ENCODE measurements around the gene MYMX. TPM values are rescaled to one million over a fixed set of nuclear protein-coding genes. Genes with fewer than 3 reads are reported as not detected.
A peak's percentile ranks its signal among the peaks of the same experiment; 100 is the strongest.

MYMX gene
- total RNA-seq, 1 donor from 2014 or later: not detected

DNA sequence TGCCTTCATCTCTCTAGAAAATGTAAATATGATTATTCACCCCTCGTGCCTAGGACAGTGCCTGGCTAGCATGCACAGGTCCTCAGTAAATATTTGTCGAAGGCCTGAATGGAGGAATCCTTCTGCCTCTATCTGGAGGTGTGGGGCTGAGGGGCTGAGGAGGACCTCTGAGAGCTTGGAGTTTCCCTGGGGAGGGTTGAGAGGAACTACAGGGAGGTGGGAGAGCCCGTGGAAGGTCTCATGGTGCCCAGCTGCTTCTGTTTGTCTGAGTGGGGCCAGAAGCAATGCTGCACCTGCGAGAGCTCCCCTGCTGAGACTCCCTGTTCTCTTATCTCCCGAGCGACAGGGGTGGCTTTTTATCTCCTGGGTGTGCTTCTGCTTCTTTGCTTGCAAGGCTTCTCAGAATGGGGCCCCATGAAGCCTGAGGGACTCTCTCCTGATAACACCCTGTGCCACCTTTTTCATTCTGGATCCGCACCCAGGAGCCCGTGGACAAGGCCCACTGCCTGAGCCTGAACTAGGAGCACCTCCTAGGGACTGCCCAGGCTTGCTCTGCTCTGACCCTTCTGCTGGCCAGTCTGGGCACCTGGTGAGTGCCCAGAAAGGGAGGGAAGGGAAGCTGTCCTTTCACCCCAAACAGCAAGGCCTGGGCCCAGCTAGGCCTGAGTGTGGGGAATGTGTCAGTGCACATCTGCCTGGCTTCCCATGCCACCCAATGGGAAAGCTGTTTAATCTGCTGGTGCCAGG lies 9.0 kb downstream of the MYMX start:
- Mint-ChIP-seq H3K27me3 (ENCODE audit: low read depth) (peaks cover 5% of the 10 kb centered on the region), H3K4me1 (peaks cover 45% of the 10 kb centered on the region), H3K4me3 (peak overlapping the region; percentile 67), H3K9me3 (no peaks in the 10 kb centered on the region), H3K36me3 (ENCODE audit: low read depth) (no peaks in the 10 kb centered on the region), H3K27ac (ENCODE audit: unreplicated experiment) (no peak overlapping the region)
- DNase-seq (ENCODE audit: low read depth, low spot score): no peak
- TF ChIP-seq, protein P1, sequence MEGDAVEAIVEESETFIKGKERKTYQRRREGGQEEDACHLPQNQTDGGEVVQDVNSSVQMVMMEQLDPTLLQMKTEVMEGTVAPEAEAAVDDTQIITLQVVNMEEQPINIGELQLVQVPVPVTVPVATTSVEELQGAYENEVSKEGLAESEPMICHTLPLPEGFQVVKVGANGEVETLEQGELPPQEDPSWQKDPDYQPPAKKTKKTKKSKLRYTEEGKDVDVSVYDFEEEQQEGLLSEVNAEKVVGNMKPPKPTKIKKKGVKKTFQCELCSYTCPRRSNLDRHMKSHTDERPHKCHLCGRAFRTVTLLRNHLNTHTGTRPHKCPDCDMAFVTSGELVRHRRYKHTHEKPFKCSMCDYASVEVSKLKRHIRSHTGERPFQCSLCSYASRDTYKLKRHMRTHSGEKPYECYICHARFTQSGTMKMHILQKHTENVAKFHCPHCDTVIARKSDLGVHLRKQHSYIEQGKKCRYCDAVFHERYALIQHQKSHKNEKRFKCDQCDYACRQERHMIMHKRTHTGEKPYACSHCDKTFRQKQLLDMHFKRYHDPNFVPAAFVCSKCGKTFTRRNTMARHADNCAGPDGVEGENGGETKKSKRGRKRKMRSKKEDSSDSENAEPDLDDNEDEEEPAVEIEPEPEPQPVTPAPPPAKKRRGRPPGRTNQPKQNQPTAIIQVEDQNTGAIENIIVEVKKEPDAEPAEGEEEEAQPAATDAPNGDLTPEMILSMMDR (conservative IDR thresholded peaks at IDR 0.05): no peak

DNA sequence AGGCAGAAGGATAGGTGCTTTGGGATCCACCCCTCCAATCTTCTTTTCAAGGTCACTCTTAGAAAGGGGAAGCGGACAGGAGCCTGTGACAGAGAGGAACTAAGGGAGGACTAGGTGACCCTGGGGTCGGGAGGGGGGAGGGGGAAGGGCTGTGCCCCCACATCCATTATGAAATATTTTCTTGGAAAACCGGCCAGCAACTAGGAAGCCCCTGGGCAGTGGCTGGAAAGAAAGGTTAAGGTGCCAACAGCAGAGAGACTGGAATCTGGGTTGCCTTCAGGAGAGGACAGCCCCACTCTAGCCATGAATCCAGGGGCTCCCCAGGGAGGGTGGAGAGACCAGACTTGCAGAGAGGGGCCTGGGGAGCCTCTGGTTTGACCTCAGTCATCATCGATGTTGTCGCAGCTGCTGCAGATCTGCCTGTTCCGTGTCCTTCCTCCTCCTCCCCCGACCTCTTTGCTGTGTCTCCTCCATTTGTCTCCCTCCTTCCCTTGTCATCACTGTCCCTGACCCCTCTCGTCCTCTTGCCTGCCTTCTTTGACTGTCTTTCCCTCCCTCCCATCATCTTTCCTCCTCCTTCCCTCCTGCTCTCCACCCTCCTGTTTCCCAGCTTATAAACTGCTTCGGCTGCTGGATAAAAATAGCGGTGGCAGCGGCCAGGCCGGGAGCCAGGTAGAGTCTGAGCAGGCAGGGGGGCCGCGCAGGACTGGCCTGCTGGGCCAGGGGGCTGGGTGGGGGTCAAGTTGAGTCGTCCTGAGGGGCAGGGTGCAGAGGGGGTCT lies 9.8 kb downstream of the MYMX start:
- TF ChIP-seq, protein P1 (conservative IDR thresholded peaks at IDR 0.05): no peak
- peak overlapping the region; percentile 67 for H3K4me3 Mint-ChIP-seq

DNA sequence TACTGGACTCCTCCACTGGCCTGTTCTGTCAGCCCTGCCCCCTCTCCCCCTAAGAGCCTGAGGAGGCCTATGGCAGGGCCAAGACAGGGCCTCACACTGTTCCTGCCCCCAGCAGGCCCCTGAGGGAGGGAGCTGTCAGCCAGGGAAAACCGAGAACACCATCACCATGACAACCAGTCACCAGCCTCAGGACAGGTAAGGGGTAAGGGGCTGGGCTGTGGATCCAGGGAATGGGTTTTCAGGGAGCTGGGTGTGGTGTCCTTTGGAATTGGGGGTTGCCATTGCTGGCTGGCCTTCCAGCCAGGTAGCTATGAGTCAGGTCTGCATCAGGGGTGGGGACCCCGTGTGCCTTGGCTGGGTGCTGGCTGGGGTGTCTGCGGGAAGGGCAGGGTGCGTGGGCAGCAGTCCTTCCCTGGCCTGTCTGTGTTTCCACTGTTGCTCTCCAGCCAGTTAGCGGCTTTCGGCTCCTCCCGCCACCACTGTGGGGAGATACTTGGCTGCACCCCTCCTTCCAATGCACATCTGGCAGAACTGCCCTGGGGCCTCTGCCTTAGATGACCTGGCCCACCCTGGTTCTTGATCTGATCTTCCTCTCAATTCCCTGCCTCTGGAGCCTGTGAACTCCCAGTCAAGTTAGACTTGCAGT lies 10.5 kb downstream of the MYMX start:
- TF ChIP-seq, protein P1 (conservative IDR thresholded peaks at IDR 0.05): no peak
- Mint-ChIP-seq H3K9me3 (no peaks in the 10 kb centered on the region), H3K4me1 (peaks cover 39% of the 10 kb centered on the region), H3K4me3 (peak overlapping the region; percentile 6), H3K27me3 (ENCODE audit: low read depth) (peaks cover 5% of the 10 kb centered on the region), H3K36me3 (ENCODE audit: low read depth) (no peaks in the 10 kb centered on the region), H3K27ac (ENCODE audit: unreplicated experiment) (no peak overlapping the region)
- no peak for DNase-seq (ENCODE audit: low read depth, low spot score)

More for the DNA sequence above, 9.8 kb downstream of the MYMX start:
- Mint-ChIP-seq H3K4me1 (peaks cover 39% of the 10 kb centered on the region), H3K9me3 (no peaks in the 10 kb centered on the region), H3K27ac (ENCODE audit: unreplicated experiment) (peak overlapping the region; percentile 50), H3K27me3 (ENCODE audit: low read depth) (peaks cover 5% of the 10 kb centered on the region), H3K36me3 (ENCODE audit: low read depth) (no peaks in the 10 kb centered on the region)
- DNase-seq (ENCODE audit: low read depth, low spot score): no peak

DNA sequence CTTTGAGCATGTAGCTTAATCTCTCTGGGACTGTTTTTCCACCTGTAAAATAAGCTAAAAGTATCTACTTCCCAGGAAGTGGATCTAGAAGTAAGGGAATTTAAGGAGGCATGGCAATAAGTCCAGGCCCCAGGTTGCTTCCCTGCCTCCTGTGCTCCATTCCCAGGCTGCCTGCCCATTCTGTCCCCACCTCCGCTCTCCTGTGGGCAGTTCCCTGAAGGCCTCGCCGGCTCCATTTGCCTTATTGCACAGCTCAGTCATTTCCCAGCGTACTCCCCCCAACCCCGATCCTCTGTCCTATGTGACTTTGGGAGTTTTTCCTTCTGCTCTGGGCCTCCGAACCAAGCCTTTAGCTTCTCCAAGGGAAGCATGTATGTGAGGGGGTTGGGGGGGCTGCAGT lies 11.3 kb downstream of the MYMX start:
- Mint-ChIP-seq H3K36me3 (ENCODE audit: low read depth) (no peaks in the 10 kb centered on the region), H3K27ac (ENCODE audit: unreplicated experiment) (peak overlapping the region; percentile 50), H3K27me3 (ENCODE audit: low read depth) (peaks cover under 1% of the 10 kb centered on the region), H3K9me3 (no peaks in the 10 kb centered on the region), H3K4me3 (peak overlapping the region; percentile 6), H3K4me1 (peaks cover 33% of the 10 kb centered on the region)
- DNase-seq (ENCODE audit: low read depth, low spot score): no peak
- TF ChIP-seq, protein P1 (conservative IDR thresholded peaks at IDR 0.05): no peak

DNA sequence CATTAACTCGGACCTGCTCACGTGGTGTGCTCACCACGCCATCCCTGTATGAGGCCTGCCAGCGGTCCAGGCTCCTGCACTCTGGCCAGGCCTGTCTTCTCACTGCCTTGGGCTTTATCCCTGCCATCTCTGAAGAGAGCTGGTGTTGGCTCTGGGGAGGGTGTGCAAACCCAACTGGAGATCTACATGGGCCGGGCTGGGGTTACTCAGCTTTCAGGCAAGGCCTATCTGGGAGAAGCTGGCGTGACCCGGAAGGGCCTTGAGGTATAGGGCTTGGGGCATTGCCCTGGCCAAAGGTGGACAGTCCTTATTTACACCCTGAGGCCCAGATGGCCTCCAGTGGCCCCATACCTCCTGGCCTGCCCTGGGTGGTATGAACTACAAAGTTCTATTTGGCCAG lies 11.7 kb downstream of the MYMX start:
- H3K4me3 Mint-ChIP-seq: peak overlapping the region; percentile 6
- TF ChIP-seq, protein P1 (conservative IDR thresholded peaks at IDR 0.05): no peak
- H3K27me3 Mint-ChIP-seq (ENCODE audit: low read depth): no peaks in the 10 kb centered on the region
- peak overlapping the region; percentile 50 for H3K27ac Mint-ChIP-seq (ENCODE audit: unreplicated experiment)
- H3K4me1 Mint-ChIP-seq: peaks cover 31% of the 10 kb centered on the region
- H3K9me3 Mint-ChIP-seq: no peaks in the 10 kb centered on the region
- no peak for DNase-seq (ENCODE audit: low read depth, low spot score)
- no peaks in the 10 kb centered on the region for H3K36me3 Mint-ChIP-seq (ENCODE audit: low read depth)
